NCI-H345 treated with DMSO at 0.1 percent for 48 hours (cell line): ENCODE results near the gene COLEC11.
"Not testable (repeated sequence)": the region's sequence is repeated elsewhere in the genome, so short reads cannot be mapped to it uniquely, and the experiment has no call there.

Experiments
- DNase-seq: peaks from one replicate; lab custom pipeline; 2025; ENCODE audit not compliant: unreplicated experiment; lab: John Stamatoyannopoulos, UW

COLEC11 gene

DNA sequence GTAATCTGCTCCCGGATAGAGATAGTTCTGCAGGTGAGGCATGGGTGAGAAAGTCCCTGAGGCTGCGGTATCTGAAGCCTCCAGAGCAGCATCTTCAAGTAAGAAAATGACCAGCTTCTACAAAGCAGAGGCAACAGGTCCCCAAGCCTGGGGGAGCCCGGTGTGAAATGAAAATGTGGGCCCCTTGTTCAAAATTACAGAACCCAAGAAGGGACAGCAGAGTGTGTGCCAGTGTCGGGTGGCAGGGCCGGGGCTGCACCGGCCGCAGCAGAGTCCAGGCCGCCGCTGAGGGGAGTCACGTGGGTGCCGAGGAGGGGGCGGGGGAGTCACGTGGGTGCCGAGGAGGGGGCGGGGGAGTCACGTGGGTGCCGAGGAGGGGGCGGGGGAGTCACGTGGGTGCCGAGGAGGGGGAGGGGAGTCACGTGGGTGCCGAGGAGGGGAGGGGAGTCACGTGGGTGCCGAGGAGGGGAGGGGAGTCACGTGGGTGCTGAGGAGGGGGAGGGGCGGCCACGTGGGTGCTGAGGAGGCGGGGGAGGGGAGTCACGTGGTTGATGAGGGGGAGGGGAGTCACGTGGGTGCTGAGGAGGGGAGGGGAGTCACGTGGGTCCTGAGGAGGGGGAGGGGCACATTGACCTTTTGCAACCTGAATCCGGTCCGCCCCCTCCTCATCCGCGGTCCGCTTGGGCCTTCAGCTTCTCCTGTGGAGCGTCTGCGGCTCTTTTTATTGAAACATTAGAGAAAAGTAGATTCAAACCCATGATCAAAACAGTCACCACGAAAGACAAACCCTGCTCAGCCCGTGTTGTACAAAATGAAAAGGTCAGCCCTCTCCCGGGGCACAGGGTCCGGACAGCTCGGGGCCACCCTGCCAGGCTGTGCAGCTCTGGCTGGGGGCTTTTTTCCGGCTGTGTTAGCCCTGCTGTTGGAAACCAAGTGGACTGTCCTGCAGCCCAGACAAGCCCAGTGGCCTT, 10.4 kb downstream of the COLEC11 start:
- DNase-seq = no peak

DNA sequence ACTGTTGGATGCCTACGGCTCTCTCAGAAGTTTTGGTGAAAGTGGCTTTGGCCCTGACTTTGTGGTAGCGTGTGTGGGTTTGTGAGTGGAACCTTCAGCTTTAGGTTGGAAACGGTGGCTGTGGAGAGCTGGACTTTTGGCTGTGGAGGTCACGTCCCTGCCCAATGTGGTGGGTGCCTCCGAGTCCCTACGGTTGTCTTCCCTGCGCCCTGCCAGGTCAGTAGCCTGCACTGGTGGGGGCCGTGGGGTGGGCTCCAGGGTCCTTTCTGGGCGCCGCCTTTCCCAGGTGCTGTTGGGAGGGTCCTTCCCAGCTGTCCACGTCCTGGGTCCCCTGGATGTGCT, 11.1 kb downstream of the COLEC11 start:
- no peak for DNase-seq

- DNase-seq = no peak
Observed at GRCh38 chr2:3606370-3607201, 11.7 kb downstream of the COLEC11 start.

- DNase-seq = no peak
Observed at GRCh38 chr2:3608373-3609278, 13.7 kb downstream of the COLEC11 start.

DNA sequence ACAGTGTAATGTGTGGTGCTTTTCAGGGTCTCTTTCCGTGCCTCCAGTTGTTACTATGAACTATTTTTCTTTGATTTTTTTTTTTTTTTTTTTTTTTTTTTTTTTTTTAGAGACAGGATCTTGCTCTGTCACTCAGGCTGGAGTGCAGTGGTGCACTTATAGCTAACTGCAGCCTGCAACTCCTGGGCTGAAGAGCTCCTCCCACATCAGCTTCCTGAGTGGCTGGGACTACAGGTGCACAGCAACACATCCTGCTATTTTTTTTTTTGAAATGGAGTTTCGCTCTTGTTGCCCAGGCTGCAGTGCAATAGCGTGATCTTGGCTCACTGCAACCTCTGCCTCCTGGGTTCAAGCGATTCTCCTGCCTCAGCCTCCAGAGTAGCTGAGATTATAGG, 14.4 kb downstream of the COLEC11 start:
- not testable (repeated sequence) for DNase-seq

- no peak for DNase-seq
Observed at GRCh38 chr2:3610415-3610814, 15.5 kb downstream of the COLEC11 start.

DNA sequence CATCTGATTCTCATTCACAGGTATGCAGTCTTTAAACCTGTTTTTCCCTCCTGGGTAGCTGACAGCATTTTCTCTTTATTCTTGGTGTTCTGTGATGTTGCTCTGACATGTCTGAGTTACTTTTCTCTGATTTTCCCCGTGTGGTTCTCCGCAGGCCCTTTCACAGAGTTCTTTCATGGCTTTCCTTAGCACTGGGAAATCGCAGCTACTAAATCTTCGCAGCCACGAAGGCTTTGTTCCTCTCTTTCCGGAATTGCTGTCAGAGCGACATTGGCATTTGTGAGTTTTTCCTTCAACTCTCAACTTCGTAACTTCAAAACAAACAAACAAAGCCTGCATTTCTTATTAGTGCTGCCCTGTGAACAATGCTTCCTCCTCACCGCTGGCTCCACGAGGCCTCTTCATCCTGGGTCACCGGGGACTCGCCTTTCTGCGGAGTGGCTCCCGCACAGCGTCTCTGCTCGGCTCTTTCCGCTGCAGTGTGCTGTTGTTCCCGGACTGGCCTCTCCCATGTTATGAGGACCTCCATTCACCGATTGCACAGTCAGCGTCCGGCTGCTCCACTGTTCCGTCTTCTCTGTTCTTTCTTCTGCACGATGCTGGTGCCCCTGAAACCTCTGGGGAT, 16.1 kb downstream of the COLEC11 start:
- DNase-seq = no peak

- no peak for DNase-seq
Observed at GRCh38 chr2:3611589-3611988, 16.7 kb downstream of the COLEC11 start.

GRCh38 chr2:3612639-3613523, 18.0 kb downstream of the COLEC11 start:
- no peak for DNase-seq

DNA sequence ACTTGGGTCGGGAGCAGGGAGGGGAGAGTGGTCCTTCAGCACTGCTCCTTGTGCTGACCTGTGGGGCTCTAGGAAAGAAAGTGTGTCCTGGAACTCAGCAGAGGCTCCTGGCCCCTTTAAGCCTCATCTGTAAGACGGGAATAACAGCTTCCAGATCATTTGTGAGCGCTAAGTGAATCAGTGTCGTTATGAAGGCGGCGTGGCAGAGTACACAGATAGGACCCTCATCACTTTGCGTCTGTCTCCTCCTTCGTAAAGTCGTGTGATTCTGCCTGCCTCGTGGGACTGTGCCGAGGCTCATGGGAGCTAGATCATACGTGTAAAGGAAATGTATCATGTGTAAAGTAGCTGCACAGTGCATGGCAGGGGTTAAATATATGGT, 18.6 kb downstream of the COLEC11 start:
- DNase-seq = no peak

DNA sequence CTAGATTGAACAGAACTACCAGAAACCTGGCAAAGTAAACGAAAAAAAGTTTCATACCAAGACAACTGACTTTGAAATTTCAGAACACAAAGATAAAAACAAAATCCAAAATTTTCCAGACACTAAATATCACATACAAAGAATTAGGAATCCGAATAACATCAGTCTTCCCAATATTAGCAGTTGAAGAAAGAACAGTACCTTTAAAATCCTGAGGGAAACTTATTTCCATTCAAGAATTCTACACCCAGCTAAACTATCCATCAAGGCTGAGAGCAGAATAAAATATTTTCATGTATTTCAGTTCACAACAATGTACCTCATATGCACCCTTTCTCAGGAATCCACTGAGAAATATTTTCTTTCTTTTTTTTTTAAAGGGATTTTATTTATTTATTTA, 19.8 kb downstream of the COLEC11 start:
- DNase-seq = not testable (repeated sequence)

DNA sequence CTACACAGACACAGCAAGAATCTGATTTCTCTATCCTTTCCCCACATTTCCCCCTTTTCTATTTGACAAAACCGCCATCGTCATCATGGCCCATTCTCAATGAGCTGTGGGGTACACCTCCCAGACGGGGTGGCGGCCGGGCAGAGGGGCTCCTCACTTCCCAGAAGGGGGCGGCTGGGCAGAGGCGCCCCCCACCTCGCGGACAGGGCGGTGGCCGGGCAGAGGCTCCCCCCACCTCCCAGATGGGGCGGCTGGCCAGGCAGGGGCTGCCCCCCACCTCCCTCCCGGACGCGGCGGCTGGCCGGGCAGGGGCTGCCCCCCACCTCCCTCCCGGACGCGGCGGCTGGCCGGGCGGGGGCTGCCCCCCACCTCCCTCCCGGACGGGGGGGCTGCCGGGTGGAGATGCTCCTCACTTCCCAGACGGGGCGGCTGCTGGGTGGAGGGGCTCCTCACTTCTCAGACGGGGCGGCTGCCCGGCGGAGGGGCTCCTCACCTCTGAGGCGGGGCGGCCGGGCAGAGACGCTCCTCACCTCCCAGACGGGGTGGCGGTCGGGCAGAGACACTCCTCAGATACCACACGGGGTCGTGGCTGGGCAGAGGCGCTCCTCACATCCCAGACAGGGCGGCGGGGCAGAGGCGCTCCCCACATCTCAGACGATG, 20.8 kb downstream of the COLEC11 start:
- not testable (repeated sequence) for DNase-seq

GRCh38 chr2:3616435-3617197, 21.7 kb downstream of the COLEC11 start:
- DNase-seq = not testable (repeated sequence)

- no peak for DNase-seq
Observed at GRCh38 chr2:3617198-3617890, 22.4 kb downstream of the COLEC11 start.

DNA sequence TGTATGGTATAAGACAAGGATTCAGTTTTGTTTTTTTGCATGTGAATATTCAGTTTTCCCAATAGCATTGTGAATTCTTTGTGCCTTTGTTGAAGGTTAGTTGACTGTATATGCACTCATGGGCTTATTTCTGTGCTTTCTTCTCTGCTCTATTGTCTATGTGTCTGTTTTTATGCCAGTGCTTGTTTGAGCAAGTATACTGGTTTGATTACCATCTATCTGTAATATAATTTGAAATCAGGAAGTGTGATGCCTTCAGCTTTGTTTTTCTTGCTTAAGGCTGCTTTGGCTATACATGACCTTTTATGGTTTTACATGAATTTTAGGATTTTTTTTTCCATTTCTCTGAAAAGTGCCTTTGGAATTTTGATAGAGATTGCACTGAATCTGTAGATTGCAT, 23.5 kb downstream of the COLEC11 start:
- no peak for DNase-seq

- no peak for DNase-seq
Observed at GRCh38 chr2:3619033-3619432, 24.1 kb downstream of the COLEC11 start.

DNA sequence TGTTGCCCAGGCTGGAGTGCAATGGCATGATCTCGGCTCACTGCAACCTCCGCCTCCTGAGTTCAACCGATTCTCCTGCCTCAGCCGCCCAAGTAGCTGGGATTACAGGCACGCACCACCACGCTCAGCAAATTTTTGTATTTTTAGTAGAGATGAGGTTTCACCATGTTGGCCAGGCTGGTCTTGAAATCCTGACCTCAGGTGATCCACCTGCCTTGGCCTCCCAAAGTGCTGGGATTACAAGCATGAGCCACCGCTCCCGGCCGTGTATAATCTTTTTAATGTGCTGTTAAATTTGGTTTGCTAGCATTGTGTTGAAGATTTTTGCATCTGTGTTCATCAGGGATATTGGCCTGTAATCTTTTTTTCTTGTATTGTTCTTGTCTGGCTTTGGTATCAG, 24.7 kb downstream of the COLEC11 start:
- DNase-seq = not testable (repeated sequence)

DNA sequence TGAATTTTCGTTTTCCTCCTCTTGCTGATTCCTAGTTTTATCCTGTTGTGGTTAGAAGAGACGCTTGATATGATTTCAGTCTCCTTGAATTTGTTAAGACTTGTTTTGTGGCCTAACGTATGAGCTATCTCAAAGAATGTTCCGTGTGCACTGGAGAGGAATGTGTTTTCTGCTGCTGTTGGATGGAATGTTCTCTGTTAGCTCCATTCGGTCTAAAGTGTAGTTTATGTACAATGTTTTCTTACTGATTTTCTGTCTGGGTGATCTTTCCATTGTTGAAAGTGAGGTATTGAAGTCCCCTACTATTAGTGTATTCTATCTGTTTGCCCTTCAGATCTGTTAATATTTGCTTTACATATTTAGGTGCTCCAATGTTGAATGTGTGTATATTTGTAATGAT, 25.9 kb downstream of the COLEC11 start:
- DNase-seq = no peak
